ENCODE measurements around the gene PIK3C3. TPM values are rescaled to one million over a fixed set of nuclear protein-coding genes. Genes with fewer than 3 reads are reported as not detected.

The PIK3C3 gene
- total and polyA plus RNA-seq, 8 donors, result 19.7 to 99.5 (median 36.3) TPM

- Histone ChIP-seq H3K36me3 (no peaks in the 10 kb centered on the region), H3K27ac (no peak overlapping the region), H3K4me3 (no peak overlapping the region), H3K9me3 (no peaks in the 10 kb centered on the region), H3K4me1 (no peaks in the 10 kb centered on the region), H3K27me3 (no peaks in the 10 kb centered on the region)
- TF ChIP-seq POLR2AphosphoS5 (IDR thresholded peaks at IDR 0.05) (no peak), CTCF (IDR thresholded peaks at IDR 0.05) (no peak), EP300 (IDR thresholded peaks at IDR 0.05) (no peak), POLR2A (IDR thresholded peaks at IDR 0.05) (no peak)
- WGBS, 5 donors, result 61 to 85% (median 76%) methylated on average over 2 of the region's 2 CpGs
- DNase-seq, result no peak
- intact Hi-C loops (cut with DNase I; ENCODE audit: low total_unique reads), result no loop called here
These were observed 176.9 kb downstream of the PIK3C3 start for GRCh38 chr18:42131930-42132244.
